Measurements from ENCODE around the gene NLRX1.

Gene NLRX1

DNA sequence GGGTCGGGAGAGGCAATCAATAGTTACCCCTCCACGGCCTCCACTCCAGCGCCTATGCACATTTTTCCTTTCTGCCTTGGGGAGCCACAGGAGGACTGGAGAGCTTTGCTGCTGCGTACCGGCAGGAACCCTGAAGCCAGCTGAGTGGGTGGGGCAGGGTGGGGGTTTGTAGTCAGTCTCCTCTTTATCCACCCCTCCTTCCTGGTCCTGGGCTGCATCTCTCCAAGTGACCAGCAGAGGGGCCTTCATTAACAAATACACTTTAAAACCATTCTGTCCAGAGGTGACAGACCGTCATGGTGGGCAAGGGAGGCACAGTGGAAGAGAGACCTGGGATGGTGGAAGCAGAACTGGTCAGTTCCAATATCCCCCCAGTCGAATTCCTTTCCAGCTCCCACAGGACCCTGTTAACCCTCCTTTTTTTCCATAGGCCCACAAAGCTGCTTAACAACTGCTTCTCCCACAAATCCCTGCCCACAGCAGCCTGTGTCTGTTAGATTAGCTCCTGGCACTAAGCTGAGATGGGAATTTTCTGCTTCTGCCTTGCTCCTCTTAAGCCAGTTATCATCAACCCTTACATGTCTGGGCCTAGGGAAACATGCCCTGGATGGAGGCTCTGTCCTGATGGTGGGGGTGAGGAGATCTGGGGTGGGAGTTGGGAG lies 23.6 kb upstream of the NLRX1 start:
- Histone ChIP-seq H4K20me1 (ENCODE audit: control insufficient read depth, insufficient read depth, low read depth, low read length) (no peaks in the 10 kb centered on the region), H3K9me3 (ENCODE audit: control insufficient read depth, insufficient read depth, low read length) (no peaks in the 10 kb centered on the region), H3K9me2 (replicated peaks; ENCODE audit: control insufficient read depth, low read length) (no peaks in the 10 kb centered on the region), H3K4me2 (ENCODE audit: low read length) (no peak overlapping the region), H3K4me3 (ENCODE audit: low read length) (no peak overlapping the region), H3K36me3 (ENCODE audit: control insufficient read depth, low read length) (no peaks in the 10 kb centered on the region), H3K4me1 (ENCODE audit: control insufficient read depth, low read length) (peaks cover 13% of the 10 kb centered on the region), H3K27me3 (ENCODE audit: control insufficient read depth, low read length) (peaks cover 45% of the 10 kb centered on the region), H3K27ac (ENCODE audit: low read depth, low read length) (no peak overlapping the region), H3K79me2 (ENCODE audit: control insufficient read depth, low read length) (no peaks in the 10 kb centered on the region), H3F3A (ENCODE audit: control insufficient read depth, insufficient read depth) (no peaks in the 10 kb centered on the region)
- TF ChIP-seq, protein P1, sequence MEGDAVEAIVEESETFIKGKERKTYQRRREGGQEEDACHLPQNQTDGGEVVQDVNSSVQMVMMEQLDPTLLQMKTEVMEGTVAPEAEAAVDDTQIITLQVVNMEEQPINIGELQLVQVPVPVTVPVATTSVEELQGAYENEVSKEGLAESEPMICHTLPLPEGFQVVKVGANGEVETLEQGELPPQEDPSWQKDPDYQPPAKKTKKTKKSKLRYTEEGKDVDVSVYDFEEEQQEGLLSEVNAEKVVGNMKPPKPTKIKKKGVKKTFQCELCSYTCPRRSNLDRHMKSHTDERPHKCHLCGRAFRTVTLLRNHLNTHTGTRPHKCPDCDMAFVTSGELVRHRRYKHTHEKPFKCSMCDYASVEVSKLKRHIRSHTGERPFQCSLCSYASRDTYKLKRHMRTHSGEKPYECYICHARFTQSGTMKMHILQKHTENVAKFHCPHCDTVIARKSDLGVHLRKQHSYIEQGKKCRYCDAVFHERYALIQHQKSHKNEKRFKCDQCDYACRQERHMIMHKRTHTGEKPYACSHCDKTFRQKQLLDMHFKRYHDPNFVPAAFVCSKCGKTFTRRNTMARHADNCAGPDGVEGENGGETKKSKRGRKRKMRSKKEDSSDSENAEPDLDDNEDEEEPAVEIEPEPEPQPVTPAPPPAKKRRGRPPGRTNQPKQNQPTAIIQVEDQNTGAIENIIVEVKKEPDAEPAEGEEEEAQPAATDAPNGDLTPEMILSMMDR (IDR thresholded peaks at IDR 0.05; ENCODE audit: low read depth, low read length, poor library complexity, severe bottlenecking) = peak; percentile 34
- no peak for TF ChIP-seq EZH2phosphoT487 (IDR thresholded peaks at IDR 0.05; ENCODE audit: borderline replicate concordance, low read length)

DNA sequence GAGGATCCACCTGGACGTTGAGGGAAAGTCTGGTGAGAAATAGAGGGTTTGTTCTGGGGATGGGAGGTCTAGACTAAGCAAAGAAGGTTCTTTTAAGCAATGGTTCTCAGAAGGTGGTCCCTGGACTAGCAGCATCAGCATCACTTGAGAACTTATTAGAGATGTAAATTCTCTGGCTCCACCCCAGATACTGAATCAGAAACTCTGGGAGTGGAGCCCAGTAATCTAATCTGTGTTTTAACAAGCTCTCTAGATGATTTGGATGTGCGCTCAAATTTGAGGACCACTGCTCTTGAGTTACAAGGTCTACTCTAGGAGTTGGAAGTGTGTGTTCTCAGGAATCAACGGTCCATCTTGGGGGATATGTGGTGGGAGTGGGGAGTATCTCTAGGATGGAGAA lies 23.0 kb upstream of the NLRX1 start:
- no peak overlapping the region for H3K4me3 ChIP-seq (ENCODE audit: low read length)
- H3K27me3 ChIP-seq (ENCODE audit: control insufficient read depth, low read length) = peaks cover 51% of the 10 kb centered on the region
- no peaks in the 10 kb centered on the region for H3K79me2 ChIP-seq (ENCODE audit: control insufficient read depth, low read length)
- H3K27ac ChIP-seq (ENCODE audit: low read depth, low read length) = no peak overlapping the region
- H3K9me2 ChIP-seq (replicated peaks; ENCODE audit: control insufficient read depth, low read length) = no peaks in the 10 kb centered on the region
- TF ChIP-seq EZH2phosphoT487 (IDR thresholded peaks at IDR 0.05; ENCODE audit: borderline replicate concordance, low read length) = no peak
- TF ChIP-seq, protein P1 (IDR thresholded peaks at IDR 0.05; ENCODE audit: low read depth, low read length, poor library complexity, severe bottlenecking) = no peak
- H3K4me1 ChIP-seq (ENCODE audit: control insufficient read depth, low read length) = peaks cover 13% of the 10 kb centered on the region
- no peaks in the 10 kb centered on the region for H3F3A ChIP-seq (ENCODE audit: control insufficient read depth, insufficient read depth)
- no peaks in the 10 kb centered on the region for H3K36me3 ChIP-seq (ENCODE audit: control insufficient read depth, low read length)
- H3K9me3 ChIP-seq (ENCODE audit: control insufficient read depth, insufficient read depth, low read length) = no peaks in the 10 kb centered on the region
- no peak overlapping the region for H3K4me2 ChIP-seq (ENCODE audit: low read length)
- no peaks in the 10 kb centered on the region for H4K20me1 ChIP-seq (ENCODE audit: control insufficient read depth, insufficient read depth, low read depth, low read length)

DNA sequence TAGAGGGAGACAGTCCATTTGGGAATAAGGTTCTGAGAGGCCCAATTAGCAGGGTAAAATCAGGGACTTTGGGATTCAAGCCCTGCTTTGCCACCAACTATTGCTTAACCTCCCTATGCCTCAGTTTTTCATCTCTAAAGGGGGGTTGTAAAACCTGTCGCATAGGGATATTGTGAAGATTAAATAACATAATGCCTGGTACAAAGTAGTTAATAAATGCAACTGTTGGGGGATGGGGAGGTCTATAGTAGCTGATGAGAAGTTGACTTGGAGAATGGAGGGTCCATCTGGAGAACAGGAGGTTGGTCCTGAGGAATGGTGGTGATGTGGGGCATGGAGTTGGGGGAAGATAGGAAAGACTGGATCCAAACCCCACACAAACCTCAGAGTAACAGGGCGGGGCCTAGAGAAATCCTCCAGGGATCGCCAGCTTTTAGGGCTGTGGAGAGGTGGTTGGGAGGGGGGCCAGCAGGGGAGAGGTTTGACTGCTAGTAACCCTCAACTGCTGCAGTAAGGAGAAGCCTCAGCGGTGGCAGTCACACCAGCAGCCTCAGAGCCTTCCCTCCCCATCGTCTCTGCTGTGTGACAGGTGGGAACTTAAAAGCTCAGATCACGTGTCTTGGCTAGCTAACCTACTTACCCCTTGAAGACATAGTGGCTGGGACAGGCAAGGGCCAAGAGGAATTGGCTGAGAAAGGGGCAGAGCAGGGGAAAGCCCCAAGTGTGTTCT lies 20.8 kb upstream of the NLRX1 start:
- no peak overlapping the region for H3K4me2 ChIP-seq (ENCODE audit: low read length)

More for the DNA sequence above, 20.8 kb upstream of the NLRX1 start:
- H3K4me3 ChIP-seq (ENCODE audit: low read length) = no peak overlapping the region
- TF ChIP-seq, protein P1 (IDR thresholded peaks at IDR 0.05; ENCODE audit: low read depth, low read length, poor library complexity, severe bottlenecking) = no peak
- no peak for TF ChIP-seq EZH2phosphoT487 (IDR thresholded peaks at IDR 0.05; ENCODE audit: borderline replicate concordance, low read length)
- no peaks in the 10 kb centered on the region for H3K79me2 ChIP-seq (ENCODE audit: control insufficient read depth, low read length)
- no peaks in the 10 kb centered on the region for H3K36me3 ChIP-seq (ENCODE audit: control insufficient read depth, low read length)
- no peaks in the 10 kb centered on the region for H4K20me1 ChIP-seq (ENCODE audit: control insufficient read depth, insufficient read depth, low read depth, low read length)
- peaks cover 13% of the 10 kb centered on the region for H3K4me1 ChIP-seq (ENCODE audit: control insufficient read depth, low read length)
- H3F3A ChIP-seq (ENCODE audit: control insufficient read depth, insufficient read depth) = no peaks in the 10 kb centered on the region
- H3K27ac ChIP-seq (ENCODE audit: low read depth, low read length) = no peak overlapping the region
- H3K9me3 ChIP-seq (ENCODE audit: control insufficient read depth, insufficient read depth, low read length) = no peaks in the 10 kb centered on the region
- H3K27me3 ChIP-seq (ENCODE audit: control insufficient read depth, low read length) = peaks cover 69% of the 10 kb centered on the region
- H3K9me2 ChIP-seq (replicated peaks; ENCODE audit: control insufficient read depth, low read length) = no peaks in the 10 kb centered on the region

Measured in DOHH2 (cell line).